K562 treated with DMSO at 1 percent for 24 hours (cell line): ENCODE data around the gene FOXB1. TPM values are rescaled to one million over a fixed set of nuclear protein-coding genes. Genes with fewer than 3 reads are reported as not detected.

Source experiments
- total RNA-seq: library from RNA; unstranded; fragments of 300-600 nt; gene quantifications from 2 replicates; pipeline ENCODE4 v1.2.3, GENCODE V29; 2022; ENCODE audit warnings: low read depth; ENCODE audit not compliant: insufficient read depth

The FOXB1 gene
- not detected in 2 replicates for total RNA-seq

GRCh38 chr15:60004009-60004845 lies at the start of gene FOXB1:
FOXB1 (plus strand) TSS chr15:60004311; CDS start chr15:60004964, 653 bp downstream.

